ENCODE data around the gene CERCAM.

Gene CERCAM

GRCh38 chr9:128420651-128421481, at the start of gene CERCAM:
CERCAM (plus strand) TSS chr9:128420857; CDS start chr9:128420878, 21 bp downstream.
- DNase-seq (ENCODE audit: low read depth), result no peak

GRCh38 chr9:128371630-128372117, 49.0 kb upstream of the CERCAM start:
- DNase-seq (ENCODE audit: low read depth), result no peak

GRCh38 chr9:128372188-128372641, 48.4 kb upstream of the CERCAM start:
- DNase-seq (ENCODE audit: low read depth), result no peak

- no peak for DNase-seq (ENCODE audit: low read depth)
These were observed 47.9 kb upstream of the CERCAM start for GRCh38 chr9:128372784-128373183.

- DNase-seq (ENCODE audit: low read depth), result no peak
These were observed 46.4 kb upstream of the CERCAM start for GRCh38 chr9:128374221-128374675.

GRCh38 chr9:128375865-128376264, 44.8 kb upstream of the CERCAM start:
- DNase-seq (ENCODE audit: low read depth), result no peak

GRCh38 chr9:128382261-128382660, 38.4 kb upstream of the CERCAM start:
- no peak for DNase-seq (ENCODE audit: low read depth)

- DNase-seq (ENCODE audit: low read depth), result no peak
These were observed 37.5 kb upstream of the CERCAM start for GRCh38 chr9:128383007-128383753.

- DNase-seq (ENCODE audit: low read depth), result no peak
These were observed 36.9 kb upstream of the CERCAM start for GRCh38 chr9:128383791-128384190.

- DNase-seq (ENCODE audit: low read depth), result no peak
These were observed 35.7 kb upstream of the CERCAM start for GRCh38 chr9:128384801-128385495.

- no peak for DNase-seq (ENCODE audit: low read depth)
These were observed 34.9 kb upstream of the CERCAM start for GRCh38 chr9:128385496-128386460.

GRCh38 chr9:128388150-128388549, 32.5 kb upstream of the CERCAM start:
- DNase-seq (ENCODE audit: low read depth), result no peak

- DNase-seq (ENCODE audit: low read depth), result no peak
These were observed 31.1 kb upstream of the CERCAM start for GRCh38 chr9:128389395-128390149.

GRCh38 chr9:128390150-128390812, 30.4 kb upstream of the CERCAM start:
- no peak for DNase-seq (ENCODE audit: low read depth)

GRCh38 chr9:128390813-128391711, 29.6 kb upstream of the CERCAM start:
- no peak for DNase-seq (ENCODE audit: low read depth)

- DNase-seq (ENCODE audit: low read depth), result no peak
These were observed 28.7 kb upstream of the CERCAM start for GRCh38 chr9:128391956-128392301.

GRCh38 chr9:128392302-128393144, 28.1 kb upstream of the CERCAM start:
- no peak for DNase-seq (ENCODE audit: low read depth)

Measured in non-pigmented ciliary epithelial cell (primary cell).